IMR-90 (cell line): ENCODE results near the gene KLHL29.

Experiments used
- CEBPB ChIP-seq: IDR thresholded peaks from 2 replicates; pipeline ENCODE4 v1.6.1; 2012; ENCODE audit warnings: low read depth, low read length, improper control_type of control experiment
- CTCF ChIP-seq: conservative IDR thresholded peaks from 2 replicates; pipeline ENCODE4 v1.5.1; 2012; ENCODE audit warnings: mild to moderate bottlenecking, low read depth, low read length, improper control_type of control experiment
- ELK1 ChIP-seq: fragments of 150-350 bp; IDR thresholded peaks from 2 replicates; pipeline ENCODE4 v1.6.1; 2016; ENCODE audit warnings: low read depth, mild to moderate bottlenecking, low read length, moderate library complexity, borderline replicate concordance
- MAFK ChIP-seq: IDR thresholded peaks from 2 replicates; pipeline ENCODE4 v1.6.1; 2012; ENCODE audit warnings: low read depth, low read length, improper control_type of control experiment
- MAZ ChIP-seq: IDR thresholded peaks from 2 replicates; pipeline ENCODE4 v1.6.1; 2012; ENCODE audit warnings: low read depth, mild to moderate bottlenecking, low read length, improper control_type of control experiment, moderate library complexity, borderline replicate concordance
- POLR2A ChIP-seq: IDR thresholded peaks from 2 replicates; pipeline ENCODE4 v1.6.1; 2012; ENCODE audit warnings: mild to moderate bottlenecking, low read depth, low read length
- RCOR1 ChIP-seq: IDR thresholded peaks from 2 replicates; pipeline ENCODE4 v1.6.1; 2012; ENCODE audit warnings: mild to moderate bottlenecking, low read length, improper control_type of control experiment; ENCODE audit not compliant: insufficient replicate concordance

GRCh38 chr2:23420091-23420839 lies 35.3 kb downstream of the KLHL29 start:
- no peak for TF ChIP-seq CTCF
- no peak for TF ChIP-seq CEBPB
- TF ChIP-seq POLR2A, result no peak
- TF ChIP-seq RCOR1, result no peak
- no peak for TF ChIP-seq ELK1
- no peak for TF ChIP-seq MAZ
- TF ChIP-seq MAFK, result no peak
